ENCODE measurements around the gene ERBB4. TPM values are rescaled to one million over a fixed set of nuclear protein-coding genes. Genes with fewer than 3 reads are reported as not detected.

ERBB4 gene
- total RNA-seq, 1 donor from 2014 or later = 1.7 TPM

DNA sequence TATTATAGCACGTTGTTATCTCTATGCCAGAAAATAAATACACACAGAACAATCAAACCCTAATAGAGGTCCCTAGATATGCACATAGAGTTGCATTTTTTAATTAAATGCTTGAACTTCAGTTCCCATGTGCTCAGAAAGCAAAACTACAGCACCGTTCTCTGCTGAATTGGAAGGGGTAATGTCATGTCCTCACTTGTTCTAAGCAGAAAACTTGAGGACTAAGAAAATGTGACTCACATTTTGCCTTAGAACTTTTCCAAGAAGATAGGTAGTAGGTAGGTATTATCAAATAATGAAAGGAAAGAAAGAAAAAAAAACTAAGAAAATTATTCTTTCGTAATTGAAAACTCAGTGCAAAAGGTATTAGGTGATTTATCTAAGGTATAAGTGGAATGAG, 607.3 kb downstream of the ERBB4 start:
- no peak for DNase-seq (ENCODE audit: low spot score in 2 of 2)
- intact Hi-C loops (cut with DNase I) = no loop called here
- Histone ChIP-seq H3K4me1 (peaks cover 0 to 11% of the 10 kb centered on the region in 2 donors), H3K36me3 (no peaks in the 10 kb centered on the region), H3K27me3 (no peaks in the 10 kb centered on the region), H3K4me3 (no peak overlapping the region), H3K9me3 (no peaks in the 10 kb centered on the region), H3K27ac (no peak overlapping the region)
- TF ChIP-seq, protein P1, sequence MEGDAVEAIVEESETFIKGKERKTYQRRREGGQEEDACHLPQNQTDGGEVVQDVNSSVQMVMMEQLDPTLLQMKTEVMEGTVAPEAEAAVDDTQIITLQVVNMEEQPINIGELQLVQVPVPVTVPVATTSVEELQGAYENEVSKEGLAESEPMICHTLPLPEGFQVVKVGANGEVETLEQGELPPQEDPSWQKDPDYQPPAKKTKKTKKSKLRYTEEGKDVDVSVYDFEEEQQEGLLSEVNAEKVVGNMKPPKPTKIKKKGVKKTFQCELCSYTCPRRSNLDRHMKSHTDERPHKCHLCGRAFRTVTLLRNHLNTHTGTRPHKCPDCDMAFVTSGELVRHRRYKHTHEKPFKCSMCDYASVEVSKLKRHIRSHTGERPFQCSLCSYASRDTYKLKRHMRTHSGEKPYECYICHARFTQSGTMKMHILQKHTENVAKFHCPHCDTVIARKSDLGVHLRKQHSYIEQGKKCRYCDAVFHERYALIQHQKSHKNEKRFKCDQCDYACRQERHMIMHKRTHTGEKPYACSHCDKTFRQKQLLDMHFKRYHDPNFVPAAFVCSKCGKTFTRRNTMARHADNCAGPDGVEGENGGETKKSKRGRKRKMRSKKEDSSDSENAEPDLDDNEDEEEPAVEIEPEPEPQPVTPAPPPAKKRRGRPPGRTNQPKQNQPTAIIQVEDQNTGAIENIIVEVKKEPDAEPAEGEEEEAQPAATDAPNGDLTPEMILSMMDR (IDR thresholded peaks at IDR 0.05) = no peak

DNA sequence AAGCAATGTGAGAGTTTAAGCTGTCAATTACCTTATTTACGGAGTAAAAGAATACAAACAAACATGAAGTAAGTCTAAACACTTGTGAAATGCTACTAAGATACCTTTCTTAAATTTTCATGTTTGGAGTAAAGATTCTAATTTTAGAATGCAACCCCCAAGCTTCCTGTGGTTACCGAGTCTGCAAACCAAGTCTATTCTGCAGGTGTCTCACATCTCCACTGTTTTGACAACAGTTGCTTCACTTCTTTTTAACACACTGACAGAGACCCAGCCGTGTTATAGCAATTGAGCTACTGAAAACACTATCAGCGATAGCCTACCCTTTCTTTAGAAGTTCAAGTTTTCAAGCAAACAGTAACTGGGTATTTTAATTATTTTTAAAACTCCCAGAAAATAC, 608.3 kb downstream of the ERBB4 start:
- no peak for DNase-seq (ENCODE audit: low spot score in 2 of 2)
- no peak overlapping the region for H3K27ac ChIP-seq
- no peaks in the 10 kb centered on the region for H3K9me3 ChIP-seq
- no peak overlapping the region for H3K4me3 ChIP-seq
- H3K27me3 ChIP-seq = no peaks in the 10 kb centered on the region
- peaks cover 0 to 11% of the 10 kb centered on the region in 2 donors for H3K4me1 ChIP-seq
- no peaks in the 10 kb centered on the region for H3K36me3 ChIP-seq
- intact Hi-C loops (cut with DNase I) = no loop called here
- TF ChIP-seq, protein P1 (IDR thresholded peaks at IDR 0.05) = no peak

DNA sequence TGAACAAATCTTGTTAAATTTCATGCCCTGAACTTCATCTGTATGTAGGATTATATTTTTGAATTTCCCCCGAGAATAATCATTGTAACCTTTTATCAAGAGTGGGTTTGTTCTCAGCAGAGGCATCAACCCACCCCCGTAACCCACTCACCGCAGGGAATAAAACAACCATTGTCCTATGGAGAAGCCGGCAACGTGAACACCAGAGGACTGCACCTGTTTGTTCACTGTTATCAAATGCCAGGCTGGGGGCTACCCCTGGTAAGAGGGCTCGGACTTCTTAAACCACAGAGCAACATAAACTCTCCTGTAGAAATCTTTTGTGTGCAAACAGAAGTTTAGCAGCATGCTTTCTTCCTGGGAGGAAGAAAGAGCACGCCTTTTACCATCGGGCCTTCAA, 610.4 kb downstream of the ERBB4 start:
- intact Hi-C loops (cut with DNase I) = no loop called here
- Histone ChIP-seq H3K27ac (no peak overlapping the region), H3K36me3 (no peaks in the 10 kb centered on the region), H3K9me3 (no peaks in the 10 kb centered on the region), H3K27me3 (no peaks in the 10 kb centered on the region), H3K4me1 (peaks cover 0 to 11% of the 10 kb centered on the region in 2 donors), H3K4me3 (no peak overlapping the region)
- DNase-seq (ENCODE audit: low spot score in 2 of 2) = no peak
- TF ChIP-seq, protein P1 (IDR thresholded peaks at IDR 0.05) = no peak

DNA sequence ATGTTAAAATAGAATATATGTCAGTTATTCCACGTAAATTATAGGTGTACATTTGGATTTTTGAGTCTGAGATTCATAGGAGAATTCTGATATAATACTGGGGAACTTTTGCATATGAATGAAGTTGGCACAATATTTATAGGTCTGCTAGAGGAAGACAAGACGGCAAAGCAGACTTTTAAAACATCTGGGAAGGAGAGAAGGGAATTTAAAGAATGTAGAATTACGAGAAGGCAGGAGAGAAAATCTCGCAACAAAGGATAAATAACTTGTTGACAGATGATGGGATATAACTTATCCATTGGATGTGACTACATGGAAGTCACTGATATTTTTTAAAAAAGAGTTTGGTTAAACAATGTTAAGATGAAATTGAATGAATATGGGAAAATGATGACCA, 615.6 kb downstream of the ERBB4 start:
- no peak overlapping the region for H3K4me3 ChIP-seq
- no peaks in the 10 kb centered on the region for H3K27me3 ChIP-seq
- no peak overlapping the region for H3K27ac ChIP-seq
- H3K9me3 ChIP-seq = no peaks in the 10 kb centered on the region
- no peaks in the 10 kb centered on the region for H3K4me1 ChIP-seq
- no peaks in the 10 kb centered on the region for H3K36me3 ChIP-seq
- no peak for DNase-seq (ENCODE audit: low spot score in 2 of 2)
- TF ChIP-seq, protein P1 (IDR thresholded peaks at IDR 0.05) = no peak
- intact Hi-C loops (cut with DNase I) = no loop called here

DNA sequence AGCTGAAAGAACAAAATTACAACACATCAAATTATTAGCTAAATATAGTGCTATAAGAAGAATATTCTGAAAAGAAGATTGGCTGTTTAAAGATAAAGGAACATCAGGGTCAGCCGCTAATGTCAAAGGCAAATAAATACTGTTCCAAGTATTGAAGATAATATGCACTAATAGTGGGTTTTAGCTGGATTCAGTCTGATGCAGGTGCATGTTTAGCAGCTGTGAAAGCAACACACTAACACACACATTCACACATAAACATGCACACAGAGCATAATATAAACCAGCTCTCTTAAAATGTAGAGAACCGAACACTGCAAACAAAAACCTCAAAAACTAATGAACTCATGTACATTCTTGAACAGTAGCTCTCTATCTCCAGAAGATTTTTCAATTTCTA, 634.6 kb downstream of the ERBB4 start:
- no peaks in the 10 kb centered on the region for H3K9me3 ChIP-seq
- DNase-seq (ENCODE audit: low spot score in 2 of 2) = no peak
- H3K4me1 ChIP-seq = no peaks in the 10 kb centered on the region
- H3K4me3 ChIP-seq = no peak overlapping the region
- intact Hi-C loops (cut with DNase I) = no loop called here
- no peaks in the 10 kb centered on the region for H3K36me3 ChIP-seq
- TF ChIP-seq, protein P1 (IDR thresholded peaks at IDR 0.05) = no peak
- H3K27ac ChIP-seq = no peak overlapping the region
- no peaks in the 10 kb centered on the region for H3K27me3 ChIP-seq

DNA sequence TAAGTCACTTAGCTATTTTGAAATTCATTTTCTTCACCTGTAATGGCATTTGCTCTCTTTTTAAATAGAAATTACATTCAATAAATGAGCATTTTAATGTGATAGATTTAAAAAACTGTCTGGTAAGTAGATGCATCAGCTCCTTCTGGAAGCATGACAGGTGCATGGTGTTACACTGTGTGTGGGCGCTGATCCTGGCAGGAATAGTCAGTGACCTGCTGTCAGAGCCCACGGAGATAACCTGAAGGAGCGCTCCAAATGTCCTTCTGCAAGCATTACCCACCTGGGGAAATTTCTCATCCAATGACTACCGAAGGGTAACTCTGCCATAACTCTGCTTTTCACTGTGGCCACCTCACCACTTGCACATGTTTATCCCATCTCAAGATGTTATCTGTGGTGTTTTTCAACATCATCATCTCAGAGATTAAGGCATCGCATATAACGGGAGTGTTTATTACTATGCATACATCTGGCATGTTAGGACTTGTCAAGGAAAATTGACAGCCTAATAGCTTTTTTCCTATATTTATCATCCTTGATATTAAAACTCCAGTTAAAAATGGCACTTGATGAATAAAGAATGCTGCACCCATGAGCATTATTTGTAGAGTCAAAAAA, 637.3 kb downstream of the ERBB4 start:
- intact Hi-C loops (cut with DNase I) = no loop called here
- TF ChIP-seq, protein P1 (IDR thresholded peaks at IDR 0.05) = no peak
- H3K4me1 ChIP-seq = no peaks in the 10 kb centered on the region

More for the DNA sequence above, 637.3 kb downstream of the ERBB4 start:
- Histone ChIP-seq H3K9me3 (no peaks in the 10 kb centered on the region), H3K27ac (no peak overlapping the region), H3K27me3 (no peaks in the 10 kb centered on the region), H3K4me3 (no peak overlapping the region), H3K36me3 (no peaks in the 10 kb centered on the region)
- DNase-seq (ENCODE audit: low spot score in 2 of 2) = no peak
